Stomach (tissue), 9 donors: ENCODE data around the gene TFF3. TPM values are rescaled to one million over a fixed set of nuclear protein-coding genes. Genes with fewer than 3 reads are reported as not detected.

Experiments
- DNase-seq, 2 donors: peaks; one replicate each; pipeline versions ENCODE4 v3.0.0 to v3.0.0-alpha.2; 2013 to 2019
- H3K27ac ChIP-seq, 5 donors: fragments of 200-600 bp in 4 of 5; sonication (generic) in 4 of 5; one replicate each; pipeline ENCODE4 v1.5.1; 2013 to 2019; ENCODE audit warnings: mild to moderate bottlenecking in 1 of 5, moderate library complexity in 1 of 5
- H3K27me3 ChIP-seq, 3 donors: fragments of 200-600 bp; sonication (generic); one replicate each; pipeline ENCODE4 v1.5.1; 2017 to 2019; ENCODE audit warnings: mixed run types in 1 of 3
- H3K36me3 ChIP-seq, 4 donors: fragments of 200-600 bp; sonication (generic); 1 replicate in 3 of 4; 2 replicates in 1 of 4; pipeline ENCODE4 v1.5.1; 2016 to 2019
- H3K4me1 ChIP-seq, 4 donors: fragments of 200-600 bp; sonication (generic); one replicate each; pipeline ENCODE4 v1.5.1; 2016 to 2019
- H3K4me3 ChIP-seq, 4 donors: fragments of 200-600 bp; sonication (generic) in 3 of 4; one replicate each; pipeline ENCODE4 v1.5.1; 2016 to 2019; ENCODE audit warnings: mild to moderate bottlenecking in 1 of 4
- H3K9me3 ChIP-seq, 4 donors: fragments of 200-600 bp; sonication (generic); one replicate each; pipeline ENCODE4 v1.5.1; 2016 to 2019
- CTCF ChIP-seq, 7 experiments: fragments of 450-650 bp in 4 of 7; fragments of 200-600 bp in 3 of 7; sonication (generic) in 3 of 7; IDR thresholded peaks; one replicate each; pipeline ENCODE4 v1.5.1; 2016 to 2019; ENCODE audit warnings: antibody characterized with exemption in 7 of 7, control low read depth in 2 of 7, mild to moderate bottlenecking in 1 of 7
- EP300 ChIP-seq: sonication (generic); formaldehyde crosslinking; IDR thresholded peaks from one replicate; pipeline ENCODE4 v1.6.1; 2017; ENCODE audit warnings: antibody characterized with exemption
- POLR2A ChIP-seq, 4 donors: fragments of 450-650 bp; IDR thresholded peaks; one replicate each; pipeline ENCODE4 v1.6.1; 2016; ENCODE audit warnings: antibody characterized with exemption in 4 of 4, control low read depth in 2 of 4, mild to moderate bottlenecking in 1 of 4, moderate library complexity in 1 of 4
- POLR2AphosphoS5 ChIP-seq, 3 donors: sonication (generic); formaldehyde crosslinking; IDR thresholded peaks; one replicate each; pipeline ENCODE4 v1.6.1; 2016; ENCODE audit warnings: antibody characterized with exemption in 3 of 3
- WGBS, 5 donors: extraction: QIAGEN DNeasy Blood & Tissue Kit in 3 of 5; methylation state at CpG; one replicate each; pipeline versions ENCODE4 v1.1.5 to v1.1.7; 2013 to 2018; 5-methylcytosine and 5-hydroxymethylcytosine counted together
- intact Hi-C: fragments of 100-400 bp; cut with DNase I; formaldehyde crosslinking; loops from one replicate; pipeline ENCODE4 v1.15.1; 2023; ENCODE audit warnings: low total_unique reads
- polyA plus RNA-seq, 3 donors: library from polyadenylated mRNA; stranded (reverse); fragments of 200-250 nt; gene quantifications; one replicate each; pipeline ENCODE4 v1.2.3, GENCODE V29; 2013
- total RNA-seq, 5 donors: library from RNA; depleted of rRNA; stranded (reverse); fragments of >200 nt; gene quantifications; one replicate each; pipeline versions ENCODE4 v1.1.0 to v1.2.3, GENCODE V29; 2014 to 2016
- donor health status: healthy with polysubstance abuse.
- donor health status: Bipolar disorder and iron deficiency.
- donor health status: healthy.

The TFF3 gene
- total and polyA plus RNA-seq, 8 donors: 2.0 to 488 (median 27.3) TPM

- peak in 1 of 2 donors; percentile 8 for DNase-seq
- Histone ChIP-seq H3K27me3 (peaks cover 0 to 56% (median 10%) of the 10 kb centered on the region in 3 donors), H3K4me1 (peaks cover 8 to 19% (median 12%) of the 10 kb centered on the region in 4 donors), H3K4me3 (no peak overlapping the region), H3K9me3 (no peaks in the 10 kb centered on the region), H3K36me3 (no peaks in the 10 kb centered on the region), H3K27ac (no peak overlapping the region)
- TF ChIP-seq EP300: no peak
- no peak for TF ChIP-seq CTCF (IDR thresholded peaks at IDR 0.05)
- TF ChIP-seq POLR2A (IDR thresholded peaks at IDR 0.05): no peak
- no peak for TF ChIP-seq POLR2AphosphoS5 (IDR thresholded peaks at IDR 0.05)
- WGBS, 5 donors: 72 to 78% (median 74%) methylated on average over 17 of the region's 17 CpGs
- intact Hi-C loops: loop anchor here (10.0 kb wide), 1 partner anchor 138 kb away; no protein-coding TSS in a partner anchor
Observed at GRCh38 chr21:42306366-42307035, 8.7 kb downstream of the TFF3 start.

GRCh38 chr21:42305707-42306147 is 9.5 kb downstream of the TFF3 start:
- intact Hi-C loops: loop anchor here (10.0 kb wide), 1 partner anchor 139 kb away; no protein-coding TSS in a partner anchor
- peaks cover 0 to 56% (median 10%) of the 10 kb centered on the region in 3 donors for H3K27me3 ChIP-seq
- DNase-seq: no peak
- TF ChIP-seq POLR2AphosphoS5 (IDR thresholded peaks at IDR 0.05) (no peak), CTCF (IDR thresholded peaks at IDR 0.05) (no peak), POLR2A (IDR thresholded peaks at IDR 0.05) (no peak), EP300 (no peak)
- no peak overlapping the region for H3K4me3 ChIP-seq
- H3K27ac ChIP-seq: no peak overlapping the region
- WGBS, 5 donors: 93 to 96% (median 95%) methylated on average over 28 to 33 of the region's 33 CpGs
- peaks cover 8 to 19% (median 12%) of the 10 kb centered on the region in 4 donors for H3K4me1 ChIP-seq
- H3K36me3 ChIP-seq: no peaks in the 10 kb centered on the region
- no peaks in the 10 kb centered on the region for H3K9me3 ChIP-seq

DNA sequence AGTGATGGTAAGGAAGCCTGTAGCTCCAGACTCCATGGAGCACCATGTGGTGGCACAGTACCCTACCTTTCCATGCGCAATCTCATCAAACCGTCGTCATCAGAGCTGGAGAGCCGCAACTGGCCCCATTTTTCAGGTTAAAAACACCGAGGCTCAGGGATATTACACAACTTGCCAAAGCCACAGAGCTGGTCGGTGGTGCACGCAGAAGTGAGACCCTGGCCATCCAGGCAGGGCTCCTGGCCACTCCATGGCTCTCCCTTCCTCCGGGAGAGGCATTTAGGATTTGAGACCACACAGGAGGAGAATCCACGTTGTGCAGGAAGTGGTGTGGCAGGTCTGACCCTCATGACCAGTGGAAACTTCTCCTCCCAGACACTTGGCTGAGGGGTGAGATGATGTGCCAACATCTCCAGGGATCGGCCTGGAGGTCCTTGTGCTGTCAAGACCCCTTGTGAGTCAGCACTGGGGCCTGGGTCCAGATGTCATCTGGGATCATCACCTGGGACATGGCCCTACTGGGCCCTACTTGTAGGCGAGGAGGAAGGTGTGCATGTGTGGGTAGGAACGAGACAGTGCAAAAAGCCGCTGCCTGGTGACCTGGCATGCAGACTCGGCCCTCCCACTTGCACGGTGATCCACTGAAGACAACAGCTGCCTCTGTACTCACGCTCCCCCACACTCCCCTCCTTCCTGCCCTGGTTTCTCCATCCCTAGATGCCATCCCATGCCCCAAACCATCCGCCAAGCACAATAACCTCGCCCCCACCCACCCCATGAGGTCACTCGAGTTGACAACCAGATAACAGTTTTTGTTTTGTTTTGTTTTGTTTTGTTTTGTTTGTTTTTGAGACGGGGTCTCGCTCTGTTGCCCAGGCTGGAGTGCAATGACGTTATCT is 10.4 kb downstream of the TFF3 start:
- no peak for TF ChIP-seq EP300
- TF ChIP-seq POLR2AphosphoS5 (IDR thresholded peaks at IDR 0.05): no peak
- TF ChIP-seq POLR2A (IDR thresholded peaks at IDR 0.05): no peak
- TF ChIP-seq CTCF (IDR thresholded peaks at IDR 0.05): no peak
- DNase-seq: no peak
- Histone ChIP-seq H3K9me3 (no peaks in the 10 kb centered on the region), H3K4me1 (peaks cover 4 to 14% (median 5%) of the 10 kb centered on the region in 4 donors), H3K36me3 (no peaks in the 10 kb centered on the region), H3K27ac (no peak overlapping the region), H3K27me3 (peaks cover 0 to 52% (median 10%) of the 10 kb centered on the region in 3 donors), H3K4me3 (no peak overlapping the region)
- 70 to 79% (median 76%) methylated on average over 20 to 22 of the region's 22 CpGs for WGBS, 5 donors
- intact Hi-C loops: loop anchor here (10.0 kb wide), 1 partner anchor 140 kb away; no protein-coding TSS in a partner anchor

DNA sequence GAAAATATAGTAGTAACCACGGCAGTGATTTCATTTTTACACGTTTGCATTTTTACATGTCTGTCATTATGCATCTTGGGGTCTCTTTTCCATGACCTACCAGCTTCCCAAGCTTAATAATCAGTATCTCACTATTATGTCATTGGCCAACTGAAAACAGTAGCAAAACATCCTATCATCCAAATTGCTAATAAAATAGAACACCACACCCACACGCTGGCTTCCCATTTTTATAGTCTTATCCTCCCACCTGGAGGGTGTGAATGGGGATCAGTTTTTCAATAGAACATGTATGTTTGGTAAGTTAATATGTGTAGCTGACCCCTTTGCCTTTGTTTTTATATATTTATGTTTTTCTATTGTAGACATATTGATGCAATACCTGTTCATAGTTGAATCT is 11.8 kb downstream of the TFF3 start:
- peaks cover 0 to 39% (median 6%) of the 10 kb centered on the region in 3 donors for H3K27me3 ChIP-seq
- no peak for DNase-seq
- H3K27ac ChIP-seq: no peak overlapping the region
- no peaks in the 10 kb centered on the region for H3K36me3 ChIP-seq
- no peak for TF ChIP-seq POLR2A (IDR thresholded peaks at IDR 0.05)
- TF ChIP-seq EP300: no peak
- no peak for TF ChIP-seq POLR2AphosphoS5 (IDR thresholded peaks at IDR 0.05)
- no peak for TF ChIP-seq CTCF (IDR thresholded peaks at IDR 0.05)
- intact Hi-C loops: loop anchor here (10.0 kb wide), 1 partner anchor 141 kb away; no protein-coding TSS in a partner anchor
- peaks cover 0 to 4% (median 0%) of the 10 kb centered on the region in 4 donors for H3K4me1 ChIP-seq
- 69 to 83% (median 74%) methylated on average over 3 of the region's 3 CpGs for WGBS, 5 donors
- H3K4me3 ChIP-seq: no peak overlapping the region
- no peaks in the 10 kb centered on the region for H3K9me3 ChIP-seq
